Prostate gland (tissue), 2 donors: ENCODE data around the gene UNC13D. TPM values are rescaled to one million over a fixed set of nuclear protein-coding genes. Genes with fewer than 3 reads are reported as not detected.
A peak's percentile ranks its signal among the peaks of the same experiment; 100 is the strongest.

ENCODE experiments used
- DNase-seq: peaks from one replicate; pipeline ENCODE4 v3.0.0-alpha.2; 2019; ENCODE audit warnings: low spot score
- H3K27ac ChIP-seq, 2 donors: fragments of 200-600 bp; sonication (generic); 2 replicates each; pipeline ENCODE4 v1.5.1; 2017 to 2019
- H3K27me3 ChIP-seq: fragments of 200-600 bp; sonication (generic); replicated peaks from 2 replicates; pipeline ENCODE4 v1.5.1; 2019; ENCODE audit not compliant: insufficient read depth
- H3K36me3 ChIP-seq, 2 donors: fragments of 200-600 bp; sonication (generic); 1 replicate in 1 of 2; 2 replicates in 1 of 2; pipeline versions ENCODE4 v1.5.1 to v1.8.1; 2017 to 2019
- H3K4me1 ChIP-seq: fragments of 200-600 bp; sonication (generic); replicated peaks from 2 replicates; pipeline ENCODE4 v1.5.1; 2019
- H3K4me3 ChIP-seq, 2 donors: fragments of 200-600 bp; sonication (generic); 2 replicates each; pipeline ENCODE4 v1.5.1; 2017 to 2019
- H3K9me3 ChIP-seq: fragments of 200-600 bp; sonication (generic); 2 replicates; pipeline ENCODE4 v1.5.1; 2017
- CTCF ChIP-seq, 4 experiments: fragments of 200-600 bp in 2 of 4; fragments of 450-650 bp in 2 of 4; sonication (generic) in 2 of 4; IDR thresholded peaks; 1 replicate in 3 of 4; 2 replicates in 1 of 4; pipeline ENCODE4 v1.5.1; 2016 to 2019; ENCODE audit warnings: antibody characterized with exemption in 4 of 4, mild to moderate bottlenecking in 2 of 4, moderate library complexity in 2 of 4
- POLR2A ChIP-seq: fragments of 450-650 bp; IDR thresholded peaks from one replicate; pipeline ENCODE4 v1.6.1; 2016; ENCODE audit warnings: antibody characterized with exemption, mild to moderate bottlenecking
- POLR2AphosphoS5 ChIP-seq: sonication (generic); formaldehyde crosslinking; IDR thresholded peaks from one replicate; pipeline ENCODE4 v1.6.1; 2017; ENCODE audit warnings: antibody characterized with exemption
- whole genome bisulfite sequencing: methylation state at CpG from one replicate; pipeline ENCODE4 v1.1.5; 2018; 5-methylcytosine and 5-hydroxymethylcytosine counted together
- intact Hi-C: fragments of 100-400 bp; cut with DNase I; formaldehyde crosslinking; loops from one replicate; pipeline ENCODE4 v1.14.2; 2022
- total RNA-seq, 2 donors: library from RNA; depleted of rRNA; stranded (reverse); fragments of >200 nt; gene quantifications; one replicate each; pipeline ENCODE4 v1.1.0, GENCODE V29; 2016

UNC13D gene
- total RNA-seq, 2 donors from 2014 or later: 2.9 to 16.2 TPM

GRCh38 chr17:75881678-75882454 is 37.7 kb upstream of the UNC13D start:
- TF ChIP-seq POLR2A (no peak), CTCF (IDR thresholded peaks at IDR 0.05) (no peak), POLR2AphosphoS5 (no peak)
- DNase-seq: no peak
- H3K36me3 ChIP-seq: no peaks in the 10 kb centered on the region
- no peak overlapping the region for H3K4me3 ChIP-seq
- H3K9me3 ChIP-seq: no peaks in the 10 kb centered on the region
- peaks cover 1% of the 10 kb centered on the region for H3K4me1 ChIP-seq
- intact Hi-C loops: no loop called here
- 91% methylated on average over 15 of the region's 15 CpGs for WGBS
- H3K27ac ChIP-seq: no peak overlapping the region
- no peaks in the 10 kb centered on the region for H3K27me3 ChIP-seq

- Histone ChIP-seq H3K27ac (no peak overlapping the region), H3K4me1 (peaks cover 17% of the 10 kb centered on the region), H3K36me3 (no peaks in the 10 kb centered on the region), H3K4me3 (no peak overlapping the region), H3K9me3 (no peaks in the 10 kb centered on the region), H3K27me3 (no peaks in the 10 kb centered on the region)
- intact Hi-C loops: no loop called here
- no peak for DNase-seq
- TF ChIP-seq POLR2AphosphoS5: no peak
- TF ChIP-seq POLR2A: no peak
- TF ChIP-seq CTCF (IDR thresholded peaks at IDR 0.05): no peak
- 76% methylated on average over 7 of the region's 7 CpGs for WGBS
Observed at GRCh38 chr17:75880266-75880665, 36.1 kb upstream of the UNC13D start.

GRCh38 chr17:75878174-75878998 is 34.2 kb upstream of the UNC13D start, which contains the start of gene TRIM47:
Gene TRIM47 (minus strand): TSS chr17:75878581. CDS start chr17:75878548, 33 bp downstream.
- WGBS: under 1% methylated on average over 62 of the region's 87 CpGs
- H3K27ac ChIP-seq: peak within 1 kb of the TSS; percentile 91
- intact Hi-C loops: loop anchor here (5.0 kb wide), 1 partner anchor 91 kb away; no protein-coding TSS in a partner anchor
- DNase-seq: peak; percentile 46
- no peaks in the 10 kb centered on the region for H3K9me3 ChIP-seq
- TF ChIP-seq CTCF (IDR thresholded peaks at IDR 0.05) (peak in 1 of 4 experiments; percentile 1), POLR2AphosphoS5 (no peak), POLR2A (peak; percentile 88)
- H3K36me3 ChIP-seq: no peaks in the 10 kb centered on the region
- peaks cover 19% of the 10 kb centered on the region for H3K4me1 ChIP-seq
- H3K27me3 ChIP-seq: no peaks in the 10 kb centered on the region
- H3K4me3 ChIP-seq: peak within 1 kb of the TSS; percentile 47 to 53

- Histone ChIP-seq H3K4me1 (peaks cover 24% of the 10 kb centered on the region), H3K4me3 (peak overlapping the region; percentile 47 to 53), H3K27ac (peak overlapping the region; percentile 91), H3K27me3 (no peaks in the 10 kb centered on the region), H3K36me3 (no peaks in the 10 kb centered on the region), H3K9me3 (no peaks in the 10 kb centered on the region)
- intact Hi-C loops: loop anchor here (5.0 kb wide), 1 partner anchor 90 kb away; no protein-coding TSS in a partner anchor
- under 1% methylated on average over 31 of the region's 56 CpGs for WGBS
- DNase-seq: peak; percentile 58
- TF ChIP-seq CTCF (IDR thresholded peaks at IDR 0.05): peak in 2 of 4 experiments; percentile 61 to 69
- no peak for TF ChIP-seq POLR2AphosphoS5
- no peak for TF ChIP-seq POLR2A
Observed at GRCh38 chr17:75877752-75878173, 33.6 kb upstream of the UNC13D start.
